Fibroblast of skin of left biceps (primary cell): Measurements from ENCODE around the gene ABCG5.

Experiments
- DNase-seq, 2 experiments: peaks; one replicate each; pipeline ENCODE4 v3.0.0-alpha.2; 2013; ENCODE audit warnings: low read depth in 2 of 2

ABCG5 gene

GRCh38 chr2:43841949-43842865 lies 3.6 kb upstream of the ABCG5 start:
- DNase-seq, result no peak

- no peak for DNase-seq
Measured at GRCh38 chr2:43840965-43841364, 2.3 kb upstream of the ABCG5 start.

DNA sequence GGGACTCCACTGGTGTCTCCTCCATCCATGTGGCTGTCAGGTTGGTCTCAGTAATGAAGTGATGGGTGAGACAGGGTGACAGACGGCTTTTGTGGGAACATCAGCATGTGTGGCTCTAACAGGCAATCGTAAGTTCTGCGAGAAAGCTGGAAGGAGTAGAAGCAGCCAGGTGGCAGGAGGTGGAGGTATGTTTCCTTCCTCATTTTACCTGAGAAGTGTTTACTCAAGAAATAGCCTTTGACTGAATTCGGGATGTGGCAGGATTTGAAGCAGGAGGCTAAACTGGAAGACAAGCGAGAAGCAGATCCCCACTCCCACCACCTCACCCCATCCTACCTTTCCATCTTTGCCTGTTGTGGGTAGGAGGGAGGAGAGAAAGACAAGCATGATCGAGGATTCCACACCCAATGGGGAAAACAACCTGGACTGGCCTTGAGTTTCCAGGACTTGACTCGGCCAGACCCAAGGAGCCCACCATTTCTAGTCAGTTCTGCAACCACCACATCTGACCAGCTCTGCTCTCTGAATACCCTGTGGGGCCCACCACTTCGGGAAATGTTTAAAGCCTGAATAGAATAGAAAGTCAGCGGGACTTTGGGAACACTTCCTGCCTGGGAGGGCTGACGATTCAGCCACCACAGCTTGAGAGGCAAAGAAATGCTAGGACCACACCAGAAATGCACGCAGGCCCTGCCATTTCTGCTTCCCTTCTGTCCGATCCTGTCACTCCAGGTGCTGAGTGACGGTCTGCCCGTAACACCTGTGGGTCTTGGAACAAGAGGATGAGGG lies 1.3 kb upstream of the ABCG5 start:
- no peak for DNase-seq

DNA sequence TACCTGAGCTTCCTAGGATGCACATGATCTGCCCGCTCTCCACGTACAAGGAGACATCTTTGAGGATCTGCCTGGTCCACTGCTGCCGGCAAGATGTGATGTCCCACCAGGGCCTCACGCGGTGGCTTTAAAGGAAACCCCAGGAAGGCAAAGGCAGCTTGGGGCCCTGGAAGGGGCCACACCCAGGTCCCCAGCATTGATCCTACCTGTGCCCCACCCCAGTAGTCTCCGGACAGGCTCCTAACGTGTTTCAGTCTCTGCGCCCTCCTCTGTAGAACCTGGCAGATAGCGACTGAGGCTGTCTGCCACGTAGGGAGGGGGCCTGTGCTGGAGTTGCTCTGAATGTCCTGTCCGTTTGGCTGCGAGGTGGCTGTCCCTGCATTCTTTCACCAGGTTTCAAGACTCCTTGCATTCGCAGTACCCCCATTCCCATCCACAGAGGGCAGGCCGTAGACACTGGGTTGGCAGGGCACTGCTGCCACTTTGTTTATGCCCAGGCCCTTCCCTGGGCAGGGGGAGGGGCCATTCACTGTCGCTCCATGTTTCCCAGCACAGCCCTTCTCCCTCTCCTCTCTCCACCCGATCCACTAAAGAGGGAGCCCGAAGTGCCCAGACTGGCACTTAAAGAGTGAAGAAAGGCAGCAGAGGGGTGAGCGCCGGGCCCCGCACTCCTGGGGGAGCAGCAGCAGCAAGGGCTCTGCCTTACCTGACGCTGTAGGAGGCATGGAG lies 644 bp downstream of the ABCG5 start:
- no peak for DNase-seq

- DNase-seq, result no peak
Measured at GRCh38 chr2:43837033-43837432, 1.6 kb downstream of the ABCG5 start.

DNA sequence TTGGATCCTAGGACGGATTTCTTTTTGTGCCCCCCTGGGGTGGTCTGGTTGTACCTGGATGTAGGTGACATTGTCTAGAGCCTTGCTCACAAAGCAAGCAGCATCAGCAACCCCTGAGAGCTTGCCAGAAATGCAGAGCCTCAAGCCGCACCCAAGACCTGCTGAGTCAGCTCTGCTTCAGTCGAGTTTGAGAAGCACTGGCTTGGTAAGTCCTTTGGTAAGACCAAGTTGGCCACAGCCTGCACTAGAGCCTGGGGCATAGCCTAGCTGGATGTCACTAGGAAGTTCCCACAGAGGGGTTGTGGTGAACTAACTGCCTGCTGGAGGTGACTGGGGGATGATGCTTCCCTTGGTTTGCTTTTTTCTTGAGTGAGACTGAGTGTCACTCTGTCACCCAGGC lies 6.2 kb downstream of the ABCG5 start:
- no peak for DNase-seq

DNA sequence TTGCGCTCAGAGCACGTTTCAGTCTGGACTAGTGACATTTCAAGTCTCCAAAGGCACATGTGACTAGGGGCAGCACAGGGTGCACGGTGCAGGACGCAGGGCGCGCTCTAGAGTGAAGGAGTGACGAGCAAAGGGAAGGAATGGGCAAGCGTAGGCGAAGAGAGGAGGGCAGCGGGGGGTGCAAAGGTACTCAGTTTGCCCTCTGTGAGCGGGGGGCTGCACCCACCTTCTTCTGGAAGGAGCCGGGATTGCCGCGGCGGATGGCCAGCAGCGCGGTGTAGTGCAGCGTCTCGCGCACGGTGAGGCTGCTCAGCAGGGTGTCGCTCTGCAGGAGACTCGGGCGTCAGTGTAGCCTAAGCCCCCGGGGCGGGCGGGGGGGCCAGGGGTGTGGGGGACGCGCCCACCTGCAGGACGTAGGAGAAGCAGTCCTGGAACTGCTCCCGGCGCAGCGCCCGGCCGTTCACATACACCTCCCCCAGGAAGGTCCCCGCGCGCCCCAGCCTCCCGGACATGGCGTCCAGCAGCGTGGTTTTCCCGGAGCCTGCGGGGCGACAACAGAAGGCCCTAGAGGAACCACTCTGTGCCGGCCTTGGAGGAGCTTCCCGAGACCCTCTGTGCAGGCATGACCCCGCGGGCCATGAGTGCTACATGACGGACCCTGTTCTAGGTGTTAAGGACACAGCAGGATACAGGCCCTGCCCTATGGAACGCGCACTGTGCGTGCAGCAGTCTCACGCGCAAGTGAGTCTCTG lies 6.9 kb downstream of the ABCG5 start:
- no peak for DNase-seq

GRCh38 chr2:43826305-43827250 lies 12.1 kb downstream of the ABCG5 start:
- no peak for DNase-seq

DNA sequence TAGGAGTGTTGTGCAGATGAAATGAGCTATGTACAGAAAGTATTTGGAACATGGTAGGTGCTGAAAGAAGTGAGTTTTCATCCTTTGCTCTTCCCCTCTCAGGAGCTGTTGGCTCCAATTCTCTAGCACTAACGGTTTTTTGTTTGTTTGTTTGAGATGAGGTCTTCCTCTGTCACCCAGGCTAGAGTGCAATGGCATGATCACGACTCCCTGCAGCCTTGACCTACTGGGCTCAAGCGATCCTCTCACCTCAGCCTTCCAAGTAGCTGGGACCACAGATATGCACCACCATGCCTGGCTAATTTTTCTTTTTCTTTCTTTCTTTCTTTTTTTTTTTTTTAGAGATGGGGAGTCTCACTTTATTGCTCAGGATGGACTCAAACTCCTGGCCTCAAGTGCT lies 12.8 kb downstream of the ABCG5 start:
- no peak for DNase-seq

- no peak for DNase-seq
Measured at GRCh38 chr2:43824951-43825493, 13.6 kb downstream of the ABCG5 start.

DNA sequence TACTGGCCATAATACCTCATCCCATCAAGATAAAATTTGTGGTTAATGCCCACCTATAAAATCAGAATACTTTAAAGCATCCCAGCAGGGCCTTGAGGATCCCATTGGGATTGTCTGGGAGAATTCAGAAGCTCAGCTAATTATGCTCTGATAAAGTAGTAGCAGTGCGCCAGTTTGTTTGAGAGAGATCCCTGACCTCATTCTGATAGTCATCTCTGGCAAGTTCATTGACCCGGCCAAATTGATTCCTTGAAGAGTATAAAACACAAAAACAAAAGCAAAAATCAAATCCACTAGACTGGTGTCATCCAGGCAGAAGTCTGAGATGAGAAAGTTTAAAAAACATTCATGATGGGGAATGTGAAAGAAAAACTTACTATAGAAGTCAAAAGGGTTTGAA lies 14.1 kb downstream of the ABCG5 start:
- DNase-seq, result no peak

DNA sequence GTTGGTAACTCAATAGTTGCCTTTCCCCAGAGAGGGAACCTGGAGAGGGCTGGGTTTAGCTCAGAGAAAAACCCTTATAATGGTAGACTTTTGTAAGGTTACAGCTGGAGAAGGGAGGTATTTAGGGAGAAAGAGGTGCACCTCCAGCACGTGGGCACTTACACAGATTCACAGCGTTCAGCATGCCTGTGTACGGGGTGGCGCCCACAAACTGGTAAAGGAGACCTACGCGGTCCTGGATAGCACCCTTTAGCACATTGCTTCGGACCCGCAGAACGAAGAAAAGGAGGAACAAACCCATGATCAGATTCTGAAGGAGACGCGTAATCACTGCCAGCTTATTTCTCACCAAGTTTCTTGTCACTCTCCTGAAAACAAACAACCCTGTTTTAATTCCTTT lies 14.9 kb downstream of the ABCG5 start:
- DNase-seq, result no peak

GRCh38 chr2:43822839-43823238 lies 15.8 kb downstream of the ABCG5 start:
- no peak for DNase-seq

DNA sequence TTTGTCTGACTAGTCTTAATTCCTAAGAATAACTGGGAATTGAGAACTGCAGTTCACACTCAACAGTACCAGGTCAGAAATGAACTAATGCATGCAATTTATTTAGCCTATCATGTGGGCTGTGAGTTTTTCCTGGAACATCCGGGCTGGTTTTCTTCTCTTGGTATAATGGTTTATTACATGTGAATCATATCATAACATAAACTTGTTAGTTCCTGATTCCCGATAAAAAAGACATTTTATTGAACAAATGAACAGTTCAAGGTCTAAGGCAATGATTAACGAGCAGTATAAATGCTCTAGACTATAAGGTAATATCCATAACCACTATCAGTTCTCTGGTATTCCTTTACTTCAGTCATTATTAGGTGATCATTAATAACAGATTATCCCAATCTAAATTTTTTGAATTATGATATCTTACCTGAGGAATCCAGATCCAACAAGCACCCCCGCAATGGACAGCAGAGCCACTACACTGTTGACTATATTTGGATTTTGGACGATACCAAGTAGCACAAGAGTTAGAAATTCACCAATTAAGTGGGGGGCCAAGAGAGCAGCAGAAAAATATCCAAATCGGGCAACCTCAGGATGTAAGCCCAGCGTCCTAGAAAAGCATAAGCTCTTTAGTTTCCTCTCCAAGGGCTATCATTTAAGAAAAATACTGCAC lies 19.0 kb downstream of the ABCG5 start:
- no peak for DNase-seq

DNA sequence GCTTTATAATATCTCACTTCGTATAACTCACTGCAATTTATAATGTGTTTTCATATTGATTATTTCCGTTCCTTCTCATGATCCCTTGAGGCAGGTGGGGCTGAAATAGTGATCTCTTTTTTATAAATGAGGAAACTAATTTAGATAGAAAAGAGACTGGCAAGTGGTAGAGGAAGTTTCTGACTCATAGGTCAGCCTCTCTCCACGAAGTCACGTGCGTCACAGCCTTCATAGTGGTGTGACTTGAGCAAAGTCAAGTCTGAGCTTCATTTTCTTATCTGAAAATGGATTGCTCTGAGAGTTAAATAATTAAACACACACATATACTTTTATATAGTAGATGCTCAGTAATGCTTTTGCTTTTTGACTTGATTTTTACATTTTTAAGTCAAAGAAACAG lies 19.9 kb downstream of the ABCG5 start:
- no peak for DNase-seq

DNA sequence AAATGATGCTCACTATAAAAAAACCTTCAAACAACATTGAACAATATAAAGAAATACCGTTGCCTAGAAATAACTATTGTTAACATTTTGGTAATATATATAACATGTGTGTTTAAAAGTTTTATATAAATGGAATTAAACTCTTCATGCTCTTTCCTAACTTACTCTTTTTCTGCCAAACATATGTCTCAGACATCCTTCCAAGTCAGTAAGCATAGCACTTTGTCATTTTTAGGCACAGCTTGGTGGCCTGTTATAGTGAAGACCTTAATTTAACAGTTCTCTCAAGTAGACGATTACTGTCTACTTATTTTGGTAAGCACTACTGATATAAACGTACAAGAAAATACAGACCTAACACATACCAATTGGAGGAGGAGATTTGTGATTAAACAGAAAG lies 23.9 kb downstream of the ABCG5 start:
- no peak for DNase-seq

DNA sequence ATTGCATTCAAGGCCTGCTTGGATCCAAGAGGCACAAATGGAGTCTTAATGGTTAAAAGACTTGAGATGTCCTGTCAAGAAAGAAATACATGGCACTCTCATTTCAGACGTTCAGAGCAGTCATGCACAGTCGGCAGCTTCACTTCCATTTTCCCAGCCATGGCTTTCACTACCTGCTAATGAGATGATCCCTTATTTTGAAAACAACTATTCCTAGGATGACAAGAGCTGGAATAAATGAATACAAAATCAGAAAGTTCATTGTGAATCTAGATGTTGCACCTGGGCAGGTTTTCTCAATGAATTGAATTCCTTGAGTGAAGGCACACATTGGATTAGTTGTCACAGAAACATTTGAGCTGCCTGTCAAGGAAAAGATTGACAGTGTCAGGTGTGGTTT lies 25.7 kb downstream of the ABCG5 start:
- no peak for DNase-seq

DNA sequence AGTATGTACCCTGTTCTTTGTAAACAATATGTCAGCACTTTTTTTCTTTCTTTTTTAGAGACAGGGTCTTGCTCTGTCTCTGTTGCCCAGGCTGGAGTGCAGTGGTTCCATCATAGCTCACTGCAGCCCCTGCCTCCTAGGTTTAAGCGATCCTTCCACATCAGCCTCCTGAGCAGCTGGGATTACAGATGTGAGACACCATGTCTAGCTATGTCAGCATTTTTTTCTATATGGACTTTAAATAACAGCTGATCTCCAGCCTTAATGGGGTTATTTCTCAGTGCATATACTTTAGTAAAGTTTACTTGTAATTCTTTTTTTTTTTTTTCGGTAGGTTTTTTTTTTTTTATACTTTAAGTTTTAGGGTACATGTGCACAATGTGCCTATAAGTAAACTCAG lies 26.6 kb downstream of the ABCG5 start:
- no peak for DNase-seq

DNA sequence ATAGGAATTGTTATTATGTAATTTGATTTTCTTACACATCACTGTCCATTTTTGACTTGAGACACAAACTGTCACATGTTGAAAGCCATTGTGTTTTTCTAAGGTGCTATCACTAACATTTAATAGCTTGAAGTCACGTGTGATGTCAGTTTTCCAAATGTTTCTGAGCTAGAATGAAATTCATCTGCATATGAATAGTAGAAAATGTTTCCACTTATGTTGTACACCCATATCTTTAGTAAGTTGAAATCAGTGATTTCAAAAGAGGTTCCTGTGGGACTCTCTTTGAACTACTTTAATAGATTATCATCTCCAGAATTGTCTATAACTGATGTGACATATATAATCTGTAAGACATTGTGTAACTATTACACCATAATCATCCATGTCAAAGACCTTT lies 27.8 kb downstream of the ABCG5 start:
- DNase-seq, result no peak

DNA sequence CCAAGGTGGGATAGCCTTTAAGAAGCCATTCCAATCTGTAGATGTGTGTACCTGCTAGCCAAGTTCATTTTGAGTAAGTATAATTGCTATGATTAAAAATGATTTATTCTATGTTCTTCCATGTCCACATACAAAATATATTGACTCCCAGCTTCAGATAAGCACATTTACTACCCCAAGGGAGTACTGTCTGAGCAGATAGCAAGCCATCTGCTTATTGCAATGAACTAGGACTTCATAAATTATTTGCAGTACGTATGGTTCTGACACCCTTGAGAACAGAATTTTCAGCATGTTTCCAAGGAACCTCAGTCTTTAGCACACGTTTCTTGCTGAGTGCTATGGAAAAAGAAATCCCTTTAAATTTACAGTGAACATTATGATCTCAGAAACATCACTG lies 28.2 kb downstream of the ABCG5 start:
- DNase-seq, result no peak
